Rectal smooth muscle tissue (tissue), 1 donor: ENCODE results near the gene AAMP.
"Not testable (repeated sequence)": the region's sequence is repeated elsewhere in the genome, so short reads cannot be mapped to it uniquely, and the experiment has no call there.

Experiments
- H3K27ac ChIP-seq: one replicate; pipeline ENCODE4 v1.7.0; 2013; ENCODE audit warnings: low read depth, low read length, inconsistent platforms
- H3K27me3 ChIP-seq: one replicate; pipeline ENCODE4 v1.7.0; 2013; ENCODE audit warnings: low read length; ENCODE audit not compliant: control insufficient read depth, insufficient read depth
- H3K36me3 ChIP-seq: one replicate; pipeline ENCODE4 v1.7.0; 2013; ENCODE audit warnings: low read length; ENCODE audit not compliant: control insufficient read depth, insufficient read depth
- H3K4me1 ChIP-seq: one replicate; pipeline ENCODE4 v1.7.0; 2013; ENCODE audit warnings: low read length; ENCODE audit not compliant: control insufficient read depth, insufficient read depth
- H3K4me3 ChIP-seq: one replicate; pipeline ENCODE4 v1.7.0; 2013; ENCODE audit warnings: low read length
- H3K9ac ChIP-seq: one replicate; pipeline ENCODE4 v1.7.0; 2013; ENCODE audit warnings: low read length

Gene AAMP

DNA sequence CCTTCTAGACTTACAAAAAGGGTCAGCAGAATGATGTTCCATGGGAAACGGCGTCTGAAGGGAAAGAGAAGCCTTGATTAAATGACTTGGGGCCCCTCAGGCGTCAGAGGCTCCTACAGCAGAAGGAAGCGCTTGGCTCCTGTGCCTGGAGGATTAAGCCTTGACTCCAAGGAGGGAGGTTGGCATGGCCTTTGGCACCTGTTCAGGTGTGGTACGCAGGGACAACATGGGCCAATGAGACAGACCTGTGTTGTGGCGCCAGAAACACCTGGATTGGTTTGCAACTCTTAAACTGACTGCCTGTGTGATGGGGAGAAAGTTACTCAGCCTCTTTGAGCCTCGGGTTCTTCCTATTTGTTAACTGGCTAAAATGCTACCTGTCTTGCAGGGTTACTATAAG is 8.0 kb upstream of the AAMP start:
- Histone ChIP-seq H3K4me3 (no peak overlapping the region), H3K27me3 (no peaks in the 10 kb centered on the region), H3K27ac (no peak overlapping the region), H3K9ac (no peak overlapping the region), H3K36me3 (peaks cover 63% of the 10 kb centered on the region), H3K4me1 (peaks cover 19% of the 10 kb centered on the region)

DNA sequence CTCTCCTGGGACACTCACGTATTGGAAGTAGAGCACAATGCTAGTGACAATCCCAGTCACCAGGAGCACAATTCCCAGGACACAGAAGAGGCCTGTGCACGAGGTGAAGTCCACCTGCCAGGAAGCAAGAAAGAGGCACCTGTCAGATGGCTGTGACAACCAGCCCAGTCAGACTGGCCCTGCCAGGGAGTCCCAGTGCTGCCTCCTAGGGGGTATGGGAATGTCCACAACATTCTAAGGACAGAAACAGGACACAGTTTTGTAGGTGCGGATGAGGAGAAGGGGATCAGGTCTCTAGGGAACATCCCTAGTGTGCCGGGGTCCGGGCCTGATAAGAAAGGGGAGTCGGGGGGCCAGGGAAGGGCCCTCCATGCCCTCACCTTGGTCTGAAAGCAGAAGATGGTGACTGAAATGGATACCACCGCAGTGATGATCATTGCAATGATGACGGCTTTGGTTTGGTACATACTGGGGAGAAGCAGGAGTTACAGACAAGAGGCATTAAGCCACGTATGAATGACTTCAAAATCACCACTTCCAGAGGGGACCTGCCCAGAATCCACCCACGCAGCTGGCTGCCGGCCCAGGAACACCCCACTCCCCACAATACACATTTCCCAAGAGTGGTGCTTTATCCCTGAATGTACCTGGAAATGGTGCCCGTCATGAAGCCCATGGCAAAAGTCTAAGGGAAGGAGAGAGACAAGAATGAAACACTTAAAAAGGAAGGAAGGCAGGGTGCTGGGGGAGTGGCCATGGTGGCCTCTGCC is 7.2 kb upstream of the AAMP start:
- no peak overlapping the region for H3K9ac ChIP-seq
- H3K27me3 ChIP-seq: no peaks in the 10 kb centered on the region
- no peak overlapping the region for H3K27ac ChIP-seq
- H3K4me1 ChIP-seq: peaks cover 15% of the 10 kb centered on the region
- no peak overlapping the region for H3K4me3 ChIP-seq
- peaks cover 63% of the 10 kb centered on the region for H3K36me3 ChIP-seq

DNA sequence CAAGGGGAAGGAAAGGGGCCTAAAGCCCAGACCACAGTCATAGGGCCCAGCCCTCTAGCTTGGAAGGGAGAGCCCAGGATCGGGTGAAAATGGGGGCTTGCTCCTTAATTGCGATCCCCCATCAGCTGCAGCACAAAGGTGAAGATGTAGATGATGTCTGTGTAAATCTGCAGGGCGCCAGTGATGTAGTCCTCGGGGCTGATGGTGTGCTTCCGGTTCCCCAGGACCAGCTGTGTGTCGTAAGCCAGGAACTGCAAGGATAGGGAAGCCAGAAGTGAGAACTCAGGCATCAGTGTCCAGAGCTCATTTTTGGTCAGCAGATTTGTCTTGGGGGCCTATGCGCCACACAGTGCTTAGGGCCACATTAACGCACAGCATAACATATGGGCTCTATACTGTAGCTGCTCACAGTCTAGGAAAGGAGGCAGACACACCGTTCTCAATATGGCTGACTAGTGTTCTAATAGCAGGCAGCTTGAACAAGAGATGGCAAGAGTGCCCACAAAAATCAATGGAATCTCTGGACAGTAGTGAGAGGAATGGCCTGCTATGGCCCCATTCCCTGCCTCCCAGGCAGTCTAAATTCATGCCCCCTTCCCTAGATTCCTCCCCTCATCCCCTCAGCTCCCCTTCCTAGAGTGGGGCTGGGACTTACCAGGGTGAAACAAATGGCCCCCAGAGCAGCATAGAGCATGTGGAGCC is 5.6 kb upstream of the AAMP start:
- no peak overlapping the region for H3K27ac ChIP-seq
- H3K27me3 ChIP-seq: no peaks in the 10 kb centered on the region
- H3K4me3 ChIP-seq: no peak overlapping the region
- no peak overlapping the region for H3K9ac ChIP-seq
- H3K36me3 ChIP-seq: peaks cover 57% of the 10 kb centered on the region
- H3K4me1 ChIP-seq: peaks cover 17% of the 10 kb centered on the region

GRCh38 chr2:218274586-218274985 is 4.6 kb upstream of the AAMP start:
- Histone ChIP-seq H3K36me3 (peaks cover 48% of the 10 kb centered on the region), H3K4me3 (no peak overlapping the region), H3K9ac (no peak overlapping the region), H3K27me3 (no peaks in the 10 kb centered on the region), H3K27ac (no peak overlapping the region), H3K4me1 (peaks cover 17% of the 10 kb centered on the region)

DNA sequence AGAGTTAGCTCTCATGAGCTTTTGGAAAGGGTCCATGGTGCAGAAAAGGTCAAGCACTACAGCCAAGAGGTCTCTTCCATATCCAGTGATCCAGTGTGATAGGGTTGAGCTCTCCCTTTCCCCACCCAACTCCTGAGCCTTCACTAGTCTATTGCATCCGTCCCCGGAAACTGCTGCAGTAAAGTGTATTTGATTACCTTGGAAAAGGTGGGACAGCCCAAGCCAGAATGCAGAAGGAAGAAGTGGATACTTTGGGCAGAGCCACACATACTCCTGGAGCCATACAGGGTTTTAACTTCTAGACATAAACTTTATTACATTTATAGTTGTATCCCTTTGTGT is 3.9 kb upstream of the AAMP start:
- Histone ChIP-seq H3K27ac (peak overlapping the region; percentile 33), H3K27me3 (no peaks in the 10 kb centered on the region), H3K4me3 (no peak overlapping the region), H3K36me3 (peaks cover 41% of the 10 kb centered on the region), H3K9ac (no peak overlapping the region), H3K4me1 (peaks cover 21% of the 10 kb centered on the region)

- Histone ChIP-seq H3K4me3 (peak overlapping the region; percentile 23), H3K27ac (peak overlapping the region; percentile 80), H3K36me3 (peaks cover 36% of the 10 kb centered on the region), H3K4me1 (peaks cover 21% of the 10 kb centered on the region)
- not testable (repeated sequence) for H3K9ac ChIP-seq, H3K27me3 ChIP-seq
Observed at GRCh38 chr2:218273214-218273907, 3.4 kb upstream of the AAMP start.

DNA sequence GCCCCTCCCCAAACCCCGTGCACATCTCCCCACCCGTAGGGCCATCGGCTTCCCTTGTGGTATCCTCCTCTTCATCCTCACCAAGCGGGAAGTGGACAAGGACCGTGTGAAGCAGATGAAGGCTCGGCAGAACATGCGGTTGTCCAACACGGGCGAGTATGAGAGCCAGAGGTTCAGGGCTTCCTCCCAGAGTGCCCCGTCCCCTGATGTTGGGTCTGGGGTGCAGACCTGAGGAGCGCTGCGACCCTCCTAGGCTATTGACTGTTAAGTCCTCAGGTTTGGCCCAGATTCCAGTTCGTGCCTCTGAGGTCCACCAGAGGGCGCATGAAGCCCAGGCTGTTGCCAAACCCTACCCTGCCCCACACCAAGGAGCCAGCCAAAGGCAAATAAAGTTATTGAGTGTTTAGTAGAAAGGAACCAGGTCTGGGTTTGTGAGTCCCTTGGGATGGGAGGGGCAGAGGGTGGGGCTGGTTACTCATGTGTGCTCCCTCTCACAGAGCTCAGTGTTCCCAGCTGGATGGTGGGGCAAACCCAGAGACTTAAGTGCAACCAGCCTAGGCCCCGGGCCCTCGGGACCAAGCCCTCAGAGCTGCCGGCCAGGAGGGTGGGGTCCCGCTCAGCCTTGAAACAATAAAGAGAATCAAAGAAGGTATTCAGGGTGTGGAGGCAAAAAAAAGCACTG is 2.7 kb upstream of the AAMP start:
- Histone ChIP-seq H3K4me1 (peaks cover 21% of the 10 kb centered on the region), H3K4me3 (peak overlapping the region; percentile 37), H3K9ac (no peak overlapping the region)

DNA sequence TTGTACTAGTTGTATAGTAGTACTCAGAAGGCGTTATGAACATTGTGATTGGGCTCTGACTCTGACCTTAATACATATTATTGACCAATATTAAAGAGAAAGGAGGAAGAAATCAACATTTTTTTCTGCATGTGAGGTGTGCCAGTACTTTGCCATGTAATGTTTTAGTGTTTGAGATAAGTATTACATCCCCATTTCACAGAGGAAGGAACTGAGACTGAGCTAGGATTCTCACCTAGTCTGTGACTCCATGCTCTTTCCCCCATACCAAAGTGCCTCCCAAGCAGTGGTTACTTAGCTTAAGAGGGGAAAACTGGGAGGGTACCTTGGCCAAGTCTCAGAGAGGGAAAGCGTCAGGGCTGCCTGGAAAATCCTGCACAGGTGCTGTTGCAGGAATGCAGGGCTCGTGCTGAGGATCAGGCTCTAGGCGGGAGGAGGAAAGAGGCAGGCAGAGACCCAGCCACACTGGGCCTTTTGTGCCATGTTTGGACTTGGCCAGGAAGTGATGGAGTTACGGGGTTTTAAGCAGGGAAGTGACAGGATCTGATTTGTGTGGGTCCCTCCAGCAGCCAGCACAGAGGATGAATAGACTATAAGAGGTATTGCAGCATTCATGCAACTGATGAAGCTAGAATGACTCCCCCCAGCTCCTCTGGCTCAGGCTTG is 2.1 kb upstream of the AAMP start:
- Histone ChIP-seq H3K27me3 (no peaks in the 10 kb centered on the region), H3K9ac (no peak overlapping the region), H3K4me1 (peaks cover 21% of the 10 kb centered on the region), H3K36me3 (peaks cover 27% of the 10 kb centered on the region), H3K4me3 (peak overlapping the region; percentile 67), H3K27ac (peak overlapping the region; percentile 80)

More for the DNA sequence above, 2.7 kb upstream of the AAMP start:
- Histone ChIP-seq H3K36me3 (peaks cover 31% of the 10 kb centered on the region), H3K27me3 (no peaks in the 10 kb centered on the region), H3K27ac (peak overlapping the region; percentile 80)

GRCh38 chr2:218271487-218271797 is 1.5 kb upstream of the AAMP start:
- Histone ChIP-seq H3K4me3 (peak overlapping the region; percentile 67), H3K27ac (peak overlapping the region; percentile 25), H3K9ac (no peak overlapping the region), H3K36me3 (peaks cover 25% of the 10 kb centered on the region), H3K27me3 (no peaks in the 10 kb centered on the region), H3K4me1 (peaks cover 21% of the 10 kb centered on the region)

- peak overlapping the region; percentile 12 for H3K9ac ChIP-seq
- no peaks in the 10 kb centered on the region for H3K27me3 ChIP-seq
- peak overlapping the region; percentile 67 for H3K4me3 ChIP-seq
- peaks cover 29% of the 10 kb centered on the region for H3K36me3 ChIP-seq
- H3K4me1 ChIP-seq: peaks cover 21% of the 10 kb centered on the region
- H3K27ac ChIP-seq: peak overlapping the region; percentile 34
Observed at GRCh38 chr2:218270721-218271486, 967 bp upstream of the AAMP start.

GRCh38 chr2:218267259-218267658 is 2.7 kb downstream of the AAMP start:
- no peak overlapping the region for H3K4me3 ChIP-seq
- H3K36me3 ChIP-seq: peaks cover 26% of the 10 kb centered on the region
- no peak overlapping the region for H3K9ac ChIP-seq
- H3K4me1 ChIP-seq: peaks cover 26% of the 10 kb centered on the region
- H3K27ac ChIP-seq: no peak overlapping the region
- no peaks in the 10 kb centered on the region for H3K27me3 ChIP-seq
